ENCODE measurements around the gene AGAP1.

Gene AGAP1

GRCh38 chr2:235493775-235494715 is at the start of gene AGAP1:
Gene AGAP1 (plus strand): TSS chr2:235494043.
- DNase-seq (ENCODE audit: low read depth), result no peak

DNA sequence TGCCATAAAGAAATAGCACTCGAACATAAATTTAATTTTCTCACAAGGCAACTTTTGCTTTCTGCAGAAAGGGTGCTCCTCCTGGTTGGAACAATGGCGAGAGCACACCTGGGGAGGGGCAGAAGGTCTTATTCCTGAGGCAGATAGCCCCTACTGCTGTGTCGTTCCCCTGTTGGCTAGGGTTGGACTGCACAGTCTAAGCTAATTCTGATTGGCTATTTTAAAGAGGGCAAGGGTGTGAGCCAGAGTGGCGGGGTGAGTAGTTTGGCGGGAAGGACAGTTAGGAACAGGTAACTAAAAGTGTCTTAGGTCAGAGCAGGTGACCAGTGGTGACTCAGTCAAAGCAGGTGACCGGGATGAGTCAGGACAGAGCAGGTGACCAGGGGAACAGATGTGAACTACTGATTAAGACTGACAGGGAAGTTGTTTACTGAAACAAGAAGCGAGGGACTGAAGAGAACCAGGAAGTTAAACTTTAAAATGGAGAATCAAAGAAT is 49.7 kb upstream of the AGAP1 start:
- DNase-seq (ENCODE audit: low read depth), result no peak

DNA sequence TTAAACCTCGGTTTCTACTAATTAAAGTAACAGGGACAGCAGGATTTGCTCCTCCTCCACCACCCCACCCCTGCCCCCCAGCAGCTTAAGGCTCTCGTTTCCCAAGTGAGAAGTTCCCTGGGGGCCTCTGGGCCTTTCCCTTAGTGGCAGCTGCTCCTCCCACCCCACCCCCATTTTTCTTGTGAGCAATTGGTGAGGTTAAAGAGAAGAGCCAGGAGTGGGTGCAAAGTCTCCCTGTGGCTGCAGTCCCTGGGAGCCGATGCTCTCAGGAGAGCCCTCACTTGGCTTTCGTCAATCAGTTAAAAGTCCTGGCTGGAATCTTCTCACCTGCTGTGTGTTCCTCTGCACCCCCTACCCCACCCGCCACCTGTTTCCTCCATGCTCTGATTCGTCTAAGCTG is 48.7 kb upstream of the AGAP1 start:
- no peak for DNase-seq (ENCODE audit: low read depth)

DNA sequence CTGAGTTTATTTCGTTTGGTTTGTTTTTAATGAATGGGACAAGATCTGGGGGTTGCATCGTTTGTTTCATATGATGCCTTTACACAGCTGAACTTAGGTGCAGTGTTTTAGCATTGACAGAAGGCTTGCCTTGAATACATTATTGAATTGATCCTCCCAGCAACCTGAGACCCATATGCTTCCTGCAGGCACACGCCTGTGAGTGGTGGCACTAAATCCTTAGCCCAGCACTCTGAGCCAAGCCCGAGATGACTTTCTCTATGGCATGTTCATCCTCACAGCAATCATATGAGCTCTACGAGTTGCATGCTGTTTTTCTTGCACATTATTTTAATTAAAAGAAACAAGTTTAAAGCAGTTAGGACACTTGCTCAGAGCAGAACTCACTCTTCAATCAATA is 47.8 kb upstream of the AGAP1 start:
- DNase-seq (ENCODE audit: low read depth), result no peak

DNA sequence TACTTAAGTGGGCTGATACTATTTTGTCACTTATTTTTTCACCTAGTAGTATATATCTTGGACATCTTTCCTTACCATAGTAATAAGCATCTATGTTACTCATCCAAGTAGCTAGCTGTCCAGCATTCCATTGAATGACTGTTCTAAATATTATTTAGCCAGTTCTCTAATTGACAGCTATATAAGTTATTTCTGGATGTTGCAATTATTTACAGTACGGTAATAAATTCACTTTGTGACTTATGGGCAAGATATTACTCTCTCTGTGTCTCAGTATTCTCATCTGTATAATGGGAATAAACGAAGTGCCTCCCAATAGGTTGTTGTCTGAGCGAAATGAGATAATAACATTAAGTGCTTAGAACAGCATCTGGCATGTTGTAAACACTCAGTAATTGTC is 46.6 kb upstream of the AGAP1 start:
- no peak for DNase-seq (ENCODE audit: low read depth)

GRCh38 chr2:235449568-235449967 is 44.3 kb upstream of the AGAP1 start:
- no peak for DNase-seq (ENCODE audit: low read depth)

GRCh38 chr2:235453605-235454151 is 40.2 kb upstream of the AGAP1 start:
- DNase-seq (ENCODE audit: low read depth), result no peak

GRCh38 chr2:235458839-235459273 is 35.0 kb upstream of the AGAP1 start:
- DNase-seq (ENCODE audit: low read depth), result no peak

GRCh38 chr2:235460548-235461047 is 33.2 kb upstream of the AGAP1 start:
- DNase-seq (ENCODE audit: low read depth), result no peak

GRCh38 chr2:235461763-235462414 is 32.0 kb upstream of the AGAP1 start:
- DNase-seq (ENCODE audit: low read depth), result no peak

DNA sequence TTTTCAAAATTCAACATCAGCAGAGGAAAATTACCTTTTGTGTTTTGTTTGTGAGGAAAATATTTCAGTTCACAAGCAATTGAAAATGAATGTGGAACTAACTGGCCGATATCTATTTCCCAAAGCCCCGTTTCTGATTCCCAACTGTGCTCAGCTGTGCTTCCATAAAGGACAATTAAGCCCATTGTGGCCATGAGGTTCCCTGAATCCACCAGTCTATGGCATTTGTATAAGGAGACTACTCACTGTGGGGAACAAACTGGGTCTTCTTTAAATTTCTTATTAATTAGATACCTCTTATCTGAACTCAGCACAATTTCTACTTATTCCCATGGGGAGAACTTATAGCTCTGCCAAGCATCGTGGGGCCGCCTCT is 31.4 kb upstream of the AGAP1 start:
- no peak for DNase-seq (ENCODE audit: low read depth)

- DNase-seq (ENCODE audit: low read depth), result no peak
Observed at GRCh38 chr2:235463893-235464292, 29.9 kb upstream of the AGAP1 start.

- no peak for DNase-seq (ENCODE audit: low read depth)
Observed at GRCh38 chr2:235467588-235467987, 26.3 kb upstream of the AGAP1 start.

GRCh38 chr2:235468978-235469655 is 24.7 kb upstream of the AGAP1 start:
- no peak for DNase-seq (ENCODE audit: low read depth)

DNA sequence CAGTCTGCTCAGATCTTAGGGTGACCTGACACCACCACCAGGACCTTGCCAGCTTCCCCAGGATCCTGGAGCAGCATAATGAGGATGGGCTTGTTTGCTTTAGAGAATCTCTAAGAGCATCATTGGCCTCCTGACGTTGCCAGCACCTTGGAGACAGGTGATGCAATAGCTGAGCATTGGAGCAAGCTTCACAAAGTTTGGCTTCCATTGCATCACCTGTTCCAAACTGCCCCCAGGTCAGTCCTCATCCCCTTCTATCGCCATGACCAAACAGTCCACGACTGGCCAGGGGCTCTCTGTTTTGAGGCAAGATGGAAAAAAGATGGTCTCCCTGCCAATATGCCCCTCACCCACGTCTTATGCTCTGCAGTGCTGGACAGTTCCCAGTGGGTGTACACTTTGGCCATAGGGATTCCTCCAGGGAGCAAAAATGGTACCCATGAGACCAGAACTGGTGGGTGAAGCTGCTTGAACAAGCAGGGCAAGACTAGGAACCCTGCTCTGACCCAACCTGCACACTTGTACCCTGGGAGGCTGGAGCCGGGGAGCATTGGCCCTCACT is 22.6 kb upstream of the AGAP1 start:
- DNase-seq (ENCODE audit: low read depth), result no peak

DNA sequence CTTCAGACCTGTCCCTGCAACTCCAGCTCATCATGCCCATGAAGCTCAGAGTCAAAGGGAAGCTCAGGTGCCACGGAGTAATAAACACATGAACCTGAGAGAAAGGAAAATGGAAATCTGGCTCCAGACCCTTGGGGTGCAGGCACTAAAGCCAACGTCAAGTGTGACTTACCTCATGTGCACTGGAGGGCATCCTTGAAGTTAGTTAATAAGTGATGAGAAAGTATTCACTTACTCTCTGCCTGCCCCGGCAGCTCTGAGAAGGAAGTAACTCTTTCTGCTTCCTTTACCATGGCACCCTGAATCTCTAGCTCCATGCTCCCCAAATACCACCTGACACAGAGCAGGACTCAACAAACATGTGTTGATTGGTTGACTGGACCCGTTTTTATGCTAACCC is 21.4 kb upstream of the AGAP1 start:
- DNase-seq (ENCODE audit: low read depth), result no peak

GRCh38 chr2:235478609-235479008 is 15.2 kb upstream of the AGAP1 start:
- no peak for DNase-seq (ENCODE audit: low read depth)

DNA sequence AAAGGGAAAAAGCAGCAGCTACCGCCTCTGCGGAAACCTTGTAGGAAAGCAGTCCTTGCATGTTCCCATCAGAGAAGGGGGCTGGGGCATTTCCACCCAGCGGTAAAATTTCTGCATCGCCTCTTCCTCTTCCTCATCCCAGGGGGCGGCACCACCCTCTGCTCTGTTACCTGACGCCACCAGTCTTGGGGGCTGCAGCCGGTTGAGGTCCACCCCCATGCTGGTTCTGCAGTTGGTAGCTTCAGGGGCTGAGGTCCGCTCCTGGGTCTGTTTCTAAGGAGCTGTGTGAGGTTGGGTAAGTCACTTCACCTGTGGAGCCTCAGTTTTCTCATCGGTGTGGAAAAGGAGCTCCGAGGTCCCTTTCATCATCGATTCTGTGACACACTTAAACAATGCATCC is 14.2 kb upstream of the AGAP1 start:
- DNase-seq (ENCODE audit: low read depth), result no peak

- no peak for DNase-seq (ENCODE audit: low read depth)
Observed at GRCh38 chr2:235480614-235481013, 13.2 kb upstream of the AGAP1 start.

DNA sequence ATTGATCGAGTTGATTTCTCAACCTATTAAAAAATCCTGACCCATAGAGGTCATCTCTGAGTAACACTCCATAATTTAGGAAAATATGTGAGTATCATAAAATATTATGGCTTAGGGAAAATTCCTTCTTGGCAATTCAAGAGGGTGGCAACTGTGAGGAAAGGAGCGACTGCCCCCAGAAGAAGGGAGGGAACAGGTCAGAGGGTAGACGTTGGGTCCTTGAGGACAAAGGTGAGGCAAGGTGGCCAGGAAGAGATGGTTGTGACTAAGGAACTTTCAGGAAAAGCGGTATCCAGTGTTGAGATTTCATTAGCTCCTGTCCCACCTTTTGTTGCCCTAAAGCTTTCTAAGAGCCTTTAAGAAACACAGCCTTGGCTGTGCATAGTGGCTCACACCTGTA is 10.5 kb upstream of the AGAP1 start:
- DNase-seq (ENCODE audit: low read depth), result no peak

DNA sequence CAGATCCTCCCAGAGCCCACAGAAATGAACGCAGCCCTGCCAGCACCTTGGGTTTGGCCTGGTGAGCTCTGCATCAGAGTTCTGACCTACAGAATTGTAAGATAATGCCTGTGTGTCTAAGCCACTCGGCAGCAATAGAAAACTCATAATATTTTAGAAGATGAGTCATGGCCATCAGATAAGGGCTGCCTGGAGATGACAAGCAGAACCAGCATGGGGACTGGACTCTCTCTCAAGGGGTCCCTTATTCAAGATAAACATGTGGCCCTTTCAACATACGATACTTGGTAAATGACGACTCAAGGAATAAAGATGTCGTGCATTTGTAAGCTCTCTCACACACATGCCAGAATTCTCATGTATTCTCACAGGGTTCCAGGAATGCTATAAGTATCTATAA is 8.5 kb upstream of the AGAP1 start:
- no peak for DNase-seq (ENCODE audit: low read depth)

DNA sequence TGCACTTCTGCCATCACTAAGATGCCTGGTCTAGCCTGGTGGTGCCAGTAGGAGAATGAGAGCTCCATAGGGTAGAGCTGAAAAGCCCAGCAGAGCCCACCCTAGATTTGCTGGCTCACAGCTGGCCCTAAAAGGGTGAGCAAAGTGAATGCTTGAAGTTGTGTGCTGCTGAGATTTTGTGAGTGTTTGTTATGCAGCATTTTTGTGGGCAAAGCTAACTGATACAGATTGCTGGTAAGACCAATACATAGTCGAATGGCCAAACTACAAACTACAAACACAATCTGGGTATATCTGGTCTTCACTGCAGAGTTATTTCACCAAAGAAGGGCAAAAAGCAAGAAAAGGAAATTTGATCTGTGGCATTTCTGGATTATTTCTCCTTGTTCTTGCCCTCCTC is 7.1 kb upstream of the AGAP1 start:
- DNase-seq (ENCODE audit: low read depth), result no peak

Measured in activated T-cell treated with anti-CD3 and anti-CD28 coated beads for 1 hour (primary cell).